GM12878 (cell line): ENCODE data around the gene PFKL. TPM values are rescaled to one million over a fixed set of nuclear protein-coding genes. Genes with fewer than 3 reads are reported as not detected.

ENCODE experiments used
- ATAC-seq: fragments of 200-7000 bp; cut with Tn5 transposase; 3 replicates; pipeline ENCODE4 v1.9.1; 2020; ENCODE audit warnings: mild to moderate bottlenecking, moderate library complexity
- BruUV-seq: library from RNA; stranded (reverse); fragments of 400-500 nt; replicated peaks from 2 replicates; lab custom pipeline; 2021; lab: Mats Ljungman, UMichigan
- CTCF ChIA-PET: fragments of 300-600 bp; sonication (Branson Sonifier 250); formaldehyde crosslinking; extraction: SDS; loops from one replicate; lab custom pipeline; 2021; ENCODE audit warnings: inconsistent platforms; lab: Yijun Ruan, JAX
- POLR2A ChIA-PET: fragments of 350-600 bp; formaldehyde crosslinking; extraction: SDS; loops from one replicate; lab custom pipeline; 2021; ENCODE audit warnings: inconsistent platforms; lab: Charles Lee
- RAD21 ChIA-PET: fragments of 300-600 bp; sonication (Branson Sonifier 250); formaldehyde crosslinking; loops from one replicate; lab custom pipeline; 2023; ENCODE audit warnings: antibody characterized with exemption; ENCODE audit not compliant: unreplicated experiment; lab: Charles Lee
- SMC1A ChIA-PET: fragments of 300-600 bp; sonication (Branson Sonifier 250); formaldehyde crosslinking; loops from one replicate; lab custom pipeline; 2023; ENCODE audit not compliant: unreplicated experiment, uncharacterized antibody; lab: Charles Lee
- DNase-seq: peaks from one replicate; pipeline ENCODE4 v3.0.0-alpha.2; 2011; ENCODE audit warnings: low read depth, low spot score
- FAIRE-seq: peaks from 3 replicates; lab custom pipeline; 2011; peaks lifted over from hg19 to GRCh38; lab: Jason Lieb, UNC
- H2AFZ ChIP-seq: 2 replicates; pipeline ENCODE4 v1.6.0; 2011; ENCODE audit warnings: low read depth, low read length, control low read depth; ENCODE audit not compliant: control insufficient read depth
- H3K27ac ChIP-seq: 2 replicates; pipeline ENCODE4 v1.5.1; 2011; ENCODE audit warnings: control low read depth; ENCODE audit not compliant: control insufficient read depth, insufficient read depth
- H3K27me3 ChIP-seq, 2 experiments: replicated peaks in 1 of 2; 2 replicates each; pipeline versions ENCODE4 v1.6.0 to v1.6.1; 2011; ENCODE audit warnings: low read length in 1 of 2; ENCODE audit not compliant: control insufficient read depth in 2 of 2, insufficient read depth in 2 of 2
- H3K36me3 ChIP-seq, 2 experiments: 2 replicates each; pipeline ENCODE4 v1.5.1; 2011; ENCODE audit warnings: low read length in 1 of 2; ENCODE audit not compliant: control insufficient read depth in 2 of 2, insufficient read depth in 2 of 2
- H3K4me1 ChIP-seq: 2 replicates; pipeline ENCODE4 v1.6.1; 2011; ENCODE audit warnings: mild to moderate bottlenecking, low read length, moderate library complexity, mixed read lengths; ENCODE audit not compliant: control insufficient read depth, insufficient read depth
- H3K4me2 ChIP-seq: 2 replicates; pipeline ENCODE4 v1.6.0; 2011; ENCODE audit warnings: control low read depth; ENCODE audit not compliant: control insufficient read depth, insufficient read depth
- H3K4me3 ChIP-seq: fragments of 200-600 bp; sonication (generic); 2 replicates; pipeline ENCODE4 v1.5.1; 2016
- H3K79me2 ChIP-seq: 2 replicates; pipeline ENCODE4 v1.6.0; 2011; ENCODE audit warnings: low read length; ENCODE audit not compliant: control insufficient read depth, insufficient read depth
- H3K9ac ChIP-seq: 2 replicates; pipeline ENCODE4 v1.8.0; 2011; ENCODE audit warnings: low read length, control low read depth, mixed read lengths; ENCODE audit not compliant: control insufficient read depth, insufficient read depth
- H3K9me3 ChIP-seq: replicated peaks from 3 replicates; pipeline ENCODE4 v1.5.1; 2011; ENCODE audit warnings: mild to moderate bottlenecking, low read length; ENCODE audit not compliant: control insufficient read depth, insufficient read depth
- H4K20me1 ChIP-seq: 2 replicates; pipeline ENCODE4 v1.6.0; 2011; ENCODE audit not compliant: control insufficient read depth, insufficient read depth
- CREM ChIP-seq: IDR thresholded peaks from 2 replicates; pipeline ENCODE4 v1.6.1; 2014; ENCODE audit warnings: antibody characterized with exemption, low read depth
- IKZF2 ChIP-seq, 2 experiments: fragments of 450-650 bp; IDR thresholded peaks; 2 replicates each; pipeline ENCODE4 v1.6.1; 2017; ENCODE audit warnings: mild to moderate bottlenecking in 2 of 2, moderate library complexity in 2 of 2
- NR2C2 ChIP-seq: IDR thresholded peaks from 2 replicates; pipeline ENCODE4 v1.6.1; 2011; ENCODE audit warnings: borderline replicate concordance, low read depth; ENCODE audit not compliant: control insufficient read depth, insufficient read length
- TCF12 ChIP-seq: IDR thresholded peaks from 2 replicates; pipeline ENCODE4 v1.6.1; 2011; ENCODE audit warnings: low read depth, mild to moderate bottlenecking, low read length
- WGBS: methylation state at CpG from one replicate; pipeline ENCODE4 v1.1.6; 2016; ENCODE audit warnings: low lambda C conversion rate; ENCODE audit not compliant: insufficient replicate concordance, insufficient coverage; ENCODE audit errors: missing lambda C conversion rate; 5-methylcytosine and 5-hydroxymethylcytosine counted together
- in situ Hi-C: fragments of 300-500 bp; cut with MboI; formaldehyde crosslinking; loops from 9 replicates; pipeline ENCODE4 v1.14.3; 2018; ENCODE audit warnings: mixed read lengths
- intact Hi-C: fragments of 100-400 bp; cut with micrococcal nuclease; formaldehyde crosslinking; loops from one replicate; pipeline ENCODE4 v1.14.2; 2022; ENCODE audit not compliant: unreplicated experiment
- polyA plus RNA-seq, 11 experiments: library from polyadenylated mRNA; depleted of rRNA in 4 of 11; unstranded in 6 of 11; stranded (reverse) in 5 of 11; fragments of >200 nt; fragmentation: Nextera tagmentation in 4 of 11; fragmentation: Illumina TruSeq in 1 of 11; extraction: Ambion mirVana in 4 of 11; extraction: Trizol in 1 of 11; gene quantifications; 1 replicate in 1 of 11; 2 replicates in 10 of 11; pipeline versions ENCODE4 v1.2.1 to v1.2.3, GENCODE V29; 2011 to 2016; ENCODE audit warnings: inconsistent platforms in 2 of 11, missing spikeins in 2 of 11, low read depth in 1 of 11
- total RNA-seq, 4 experiments: library from RNA; depleted of rRNA in 3 of 4; stranded (reverse); fragments of >200 nt in 3 of 4; fragmentation: Illumina TruSeq in 1 of 4; extraction: Trizol in 1 of 4; gene quantifications; 2 replicates each; pipeline versions ENCODE4 v1.2.1 to v1.2.3, GENCODE V29; 2013 to 2021

Gene PFKL
- total and polyA plus RNA-seq, 10 of the 15 experiments (the other 5 are each of a cell fraction or from before 2014, with no cell fraction given): 1.2 to 192 (median 112) TPM

DNA sequence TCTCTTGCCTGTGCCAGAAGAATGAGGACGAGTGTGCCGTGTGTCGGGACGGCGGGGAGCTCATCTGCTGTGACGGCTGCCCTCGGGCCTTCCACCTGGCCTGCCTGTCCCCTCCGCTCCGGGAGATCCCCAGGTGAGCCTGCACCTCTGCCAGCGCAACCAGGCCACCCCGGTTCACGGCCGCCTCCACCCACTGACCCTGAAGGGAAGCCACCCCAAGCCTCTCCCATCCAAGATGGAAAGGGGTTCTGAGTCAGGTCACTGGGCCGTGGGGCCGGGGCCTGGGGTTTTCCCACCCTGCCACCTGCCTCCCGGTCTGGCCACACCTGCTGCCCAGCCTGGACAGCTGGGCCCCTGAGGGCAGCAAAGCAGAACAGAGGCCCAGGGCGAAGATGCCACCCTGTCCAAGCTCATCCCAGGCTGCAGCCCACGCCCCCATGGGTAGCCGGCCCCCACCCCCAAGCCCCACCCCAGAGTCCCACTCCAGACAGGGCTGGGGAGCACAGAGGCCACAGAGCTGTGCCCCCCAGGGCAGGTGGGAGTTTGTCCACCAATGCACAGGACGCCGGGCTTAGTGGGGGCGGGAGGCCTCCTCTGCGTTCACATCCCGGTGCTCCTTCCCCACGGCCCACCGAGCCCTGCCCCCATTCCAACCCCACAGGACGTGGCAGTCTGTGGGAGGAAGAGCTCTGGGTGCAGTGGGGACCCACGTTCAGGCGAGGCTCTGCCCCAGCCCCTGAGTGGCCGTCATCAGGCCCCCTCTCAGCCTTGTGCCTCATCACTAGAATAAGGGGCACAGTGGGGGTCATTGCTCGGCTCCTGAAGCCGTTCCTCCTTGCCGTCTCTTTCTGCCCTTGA, 8.5 kb upstream of the PFKL start:
- Histone ChIP-seq H3K4me1 (peaks cover 18% of the 10 kb centered on the region), H3K4me2 (no peak overlapping the region), H3K79me2 (no peaks in the 10 kb centered on the region), H4K20me1 (no peaks in the 10 kb centered on the region; the same call in 1 of the 2 replicates), H3K4me3 (no peak overlapping the region), H3K36me3 (no peaks in the 10 kb centered on the region), H3K9me3 (no peaks in the 10 kb centered on the region), H3K27me3 (no peaks in the 10 kb centered on the region), H3K27ac (no peak overlapping the region), H3K9ac (no peak overlapping the region), H2AFZ (no peak overlapping the region)
- RAD21 ChIA-PET: no interaction called here
- SMC1A ChIA-PET: no interaction called here
- FAIRE-seq (no peak), ATAC-seq (no peak), DNase-seq (no peak)
- CTCF ChIA-PET: no interaction called here
- WGBS: 20% methylated on average over 33 of the region's 33 CpGs
- POLR2A ChIA-PET: no interaction called here
- BruUV-seq: no TSS peak
- TF ChIP-seq IKZF2 (IDR thresholded peaks at IDR 0.05): no peak
- 0 out of 2 replicates have a peak, but pooled peaks have one; percentile 28 for TF ChIP-seq TCF12
- intact Hi-C loops (no loop called here), in situ Hi-C loops (no loop called here)

DNA sequence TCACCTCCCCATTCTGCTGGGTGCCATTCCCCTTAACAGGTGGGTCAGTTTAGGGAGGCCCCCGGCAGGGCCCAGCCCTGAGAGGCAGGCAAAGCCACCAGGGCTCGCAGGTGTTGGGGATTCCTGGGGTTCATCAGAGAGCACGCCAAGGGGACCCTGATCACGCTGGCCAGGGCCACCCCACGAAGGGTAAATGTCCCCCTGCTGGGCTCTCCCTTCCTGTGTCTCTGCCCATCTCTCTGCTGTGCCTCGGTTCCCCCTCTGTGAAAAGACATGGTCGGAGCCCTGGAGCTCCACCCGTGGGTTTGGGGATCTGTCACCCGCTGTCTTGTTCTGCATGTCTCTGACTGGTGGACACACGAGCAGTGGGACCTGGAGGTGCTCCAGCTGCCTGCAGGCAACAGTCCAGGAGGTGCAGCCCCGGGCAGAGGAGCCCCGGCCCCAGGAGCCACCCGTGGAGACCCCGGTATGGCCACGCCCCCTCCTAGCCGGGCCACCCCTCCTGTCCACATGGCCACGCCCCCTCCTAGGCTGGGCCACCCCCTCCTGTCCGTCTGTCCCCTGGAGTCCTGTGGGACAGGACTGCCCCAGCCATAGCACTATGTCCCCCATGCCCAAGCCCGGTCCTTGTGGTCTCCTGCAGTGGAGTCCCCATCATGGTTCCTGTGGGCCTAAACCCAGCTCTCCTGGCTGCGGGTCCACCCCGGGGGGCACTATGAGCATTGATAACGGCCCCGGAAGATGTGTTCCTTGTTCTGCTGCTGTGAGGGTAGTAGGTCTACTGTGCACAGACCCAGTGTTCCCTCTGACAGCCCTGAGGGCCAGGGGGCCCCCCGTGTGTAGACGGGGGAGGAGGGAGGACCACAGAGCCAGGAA, 7.7 kb upstream of the PFKL start:
- FAIRE-seq: no peak
- H3K4me2 ChIP-seq: no peak overlapping the region
- H3K4me3 ChIP-seq: no peak overlapping the region
- ChIA-PET RAD21 (no interaction called here), POLR2A (no interaction called here), CTCF (no interaction called here), SMC1A (no interaction called here)
- H3K9me3 ChIP-seq: no peaks in the 10 kb centered on the region
- H3K4me1 ChIP-seq: peaks cover 22% of the 10 kb centered on the region
- WGBS: 39% methylated on average over 25 of the region's 25 CpGs
- no TSS peak for BruUV-seq
- H3K36me3 ChIP-seq: no peaks in the 10 kb centered on the region
- H2AFZ ChIP-seq: no peak overlapping the region
- no peaks in the 10 kb centered on the region; the same call in 1 of the 2 replicates for H4K20me1 ChIP-seq
- no peak overlapping the region for H3K9ac ChIP-seq
- no peaks in the 10 kb centered on the region for H3K27me3 ChIP-seq
- DNase-seq: no peak
- intact Hi-C loops: no loop called here
- no peak for TF ChIP-seq CREM
- TF ChIP-seq NR2C2: no peak
- no peak overlapping the region for H3K27ac ChIP-seq
- in situ Hi-C loops: no loop called here
- H3K79me2 ChIP-seq: no peaks in the 10 kb centered on the region
- no peak for ATAC-seq
